Stimulated activated CD8-positive, alpha-beta memory T cell treated with anti-CD3 and anti-CD28 coated beads, Interleukin-12 subunit alpha, Interleukin-12 subunit beta, amount 100 ng/mL, for 24 hours (primary cell): ENCODE measurements around the gene HOMER1.
"Not testable (repeated sequence)": the region's sequence is repeated elsewhere in the genome, so short reads cannot be mapped to it uniquely, and the experiment has no call there.

Experiments used
- DNase-seq: peaks from one replicate; pipeline ENCODE4 v3.0.0-alpha.2; 2020; ENCODE audit errors: extremely low read depth

Gene HOMER1

DNA sequence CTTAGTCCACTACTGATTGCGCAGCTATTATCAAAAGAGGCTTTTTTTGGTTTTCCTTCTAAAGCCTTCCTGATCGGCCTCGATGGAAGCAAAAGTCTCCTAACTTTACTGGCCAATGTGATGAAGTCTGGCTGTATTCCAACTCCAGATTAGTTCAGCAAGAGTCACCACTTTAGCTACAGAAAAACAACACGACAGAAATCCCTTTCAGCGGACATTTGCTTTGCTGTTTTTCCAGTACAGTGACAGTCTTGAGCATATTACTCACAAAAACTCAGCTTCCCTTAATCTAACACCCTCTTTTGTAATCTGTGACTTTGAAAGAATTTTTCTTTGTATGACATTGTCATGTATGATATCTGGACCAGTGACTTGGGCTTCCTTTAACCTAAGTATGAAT is 95.7 kb downstream of the HOMER1 start:
- no peak for DNase-seq

DNA sequence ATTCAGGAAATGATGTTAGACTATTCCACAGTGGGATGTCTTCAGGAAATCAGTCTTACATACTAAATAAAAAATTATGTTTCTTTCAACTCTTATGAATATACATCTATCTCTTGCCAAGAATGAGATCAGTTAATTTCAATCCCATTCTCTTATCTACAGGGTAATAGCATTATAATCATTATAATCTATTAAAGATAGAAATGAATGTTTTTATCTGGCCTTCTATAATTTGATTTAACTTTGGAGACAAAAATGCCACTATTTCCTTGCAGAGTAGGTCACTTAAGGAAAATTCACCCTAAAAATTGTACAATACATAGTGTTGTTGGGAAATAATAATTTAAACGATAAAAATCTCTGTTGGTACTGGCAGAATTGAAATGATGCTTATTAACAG is 96.4 kb downstream of the HOMER1 start:
- no peak for DNase-seq

DNA sequence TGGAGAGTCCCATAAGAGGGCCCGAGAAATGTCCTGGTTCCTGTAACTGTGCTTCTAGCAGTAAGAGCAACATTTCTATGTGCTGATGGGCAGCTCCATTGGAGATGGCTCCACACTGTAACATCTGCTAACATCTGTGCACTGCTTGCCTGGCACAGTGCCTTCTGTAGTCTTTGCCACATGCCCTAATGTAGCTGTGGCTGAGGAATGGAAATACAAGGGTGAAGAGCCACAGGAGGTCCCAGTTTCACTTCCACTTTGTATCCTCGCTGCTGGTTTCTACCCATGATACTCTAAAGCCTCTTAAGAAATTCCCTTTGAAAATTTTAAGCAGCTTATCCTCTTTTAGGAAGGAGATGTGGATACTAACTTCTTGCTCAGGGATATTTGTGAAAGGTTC is 97.4 kb downstream of the HOMER1 start:
- no peak for DNase-seq

DNA sequence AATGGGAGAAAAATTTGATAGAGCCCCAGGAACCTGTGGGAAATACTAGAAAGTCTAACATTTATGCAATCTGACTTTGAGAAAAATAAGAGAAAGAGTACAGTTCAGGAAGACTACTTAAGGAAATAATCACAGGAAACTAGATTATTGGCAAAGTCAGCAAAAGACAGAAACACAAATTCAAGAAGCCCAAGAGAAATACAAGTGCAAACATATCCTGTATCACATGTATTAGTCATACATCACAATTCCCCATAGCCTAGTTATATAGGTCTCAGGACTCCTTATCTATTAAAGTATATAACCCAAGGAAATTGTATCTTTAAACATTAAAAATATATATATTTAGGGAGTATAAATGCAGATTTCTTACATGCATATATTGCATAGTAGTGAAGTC is 100.8 kb downstream of the HOMER1 start:
- DNase-seq = no peak

DNA sequence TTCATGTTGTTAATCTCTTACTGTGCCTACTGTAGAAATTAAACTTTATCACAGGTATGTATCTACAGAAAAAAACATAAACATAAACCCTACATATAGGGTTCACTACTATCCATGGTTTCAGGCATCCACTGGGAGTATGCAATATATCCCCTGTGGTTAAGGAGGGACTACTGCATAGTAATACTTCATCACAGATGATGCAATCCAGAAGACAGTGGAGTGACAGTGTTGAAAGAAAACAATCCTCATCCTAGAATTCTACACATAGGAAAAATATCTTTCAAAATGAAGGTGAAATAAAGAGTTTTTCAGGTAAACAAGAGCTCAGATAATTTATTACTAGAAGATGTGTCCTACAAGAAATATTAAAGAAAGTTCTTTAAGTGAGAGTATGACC is 105.9 kb downstream of the HOMER1 start:
- DNase-seq = no peak

DNA sequence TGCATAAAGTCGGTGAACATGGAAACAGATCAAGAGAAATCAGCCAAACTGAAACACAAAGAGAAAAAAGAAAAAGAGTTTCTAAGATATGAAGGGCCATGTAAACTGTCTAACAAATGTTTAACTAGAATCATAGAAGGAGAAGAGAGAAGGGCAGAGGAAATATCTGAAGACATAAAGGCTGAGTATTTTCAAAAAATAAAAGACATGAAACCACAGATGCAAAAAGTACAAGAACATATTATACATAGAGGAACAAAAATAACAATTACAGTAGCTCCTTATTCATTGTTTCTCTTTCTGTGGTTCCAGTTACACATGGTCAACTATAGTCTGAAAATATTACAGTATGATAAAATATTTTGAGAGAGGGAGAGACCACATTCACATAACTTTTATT is 106.3 kb downstream of the HOMER1 start:
- DNase-seq = no peak

DNA sequence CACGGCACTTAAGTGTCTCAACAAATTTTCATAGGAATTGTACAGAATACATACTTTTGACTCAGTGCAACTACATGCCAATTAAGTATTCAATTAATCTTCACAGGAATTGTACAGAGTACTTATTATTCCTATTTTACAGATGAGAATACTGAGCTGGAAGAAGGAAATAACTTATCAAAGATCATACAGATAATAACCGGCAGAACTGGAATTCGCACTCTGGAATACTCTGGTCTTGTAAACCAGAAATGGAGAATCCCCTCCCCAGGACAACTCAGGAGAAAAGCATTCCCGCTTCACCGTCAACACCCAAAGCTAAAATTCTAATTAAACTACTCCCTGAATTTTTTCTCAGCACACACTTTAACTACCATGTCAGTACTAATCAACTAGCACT is 112.7 kb downstream of the HOMER1 start:
- DNase-seq = no peak

DNA sequence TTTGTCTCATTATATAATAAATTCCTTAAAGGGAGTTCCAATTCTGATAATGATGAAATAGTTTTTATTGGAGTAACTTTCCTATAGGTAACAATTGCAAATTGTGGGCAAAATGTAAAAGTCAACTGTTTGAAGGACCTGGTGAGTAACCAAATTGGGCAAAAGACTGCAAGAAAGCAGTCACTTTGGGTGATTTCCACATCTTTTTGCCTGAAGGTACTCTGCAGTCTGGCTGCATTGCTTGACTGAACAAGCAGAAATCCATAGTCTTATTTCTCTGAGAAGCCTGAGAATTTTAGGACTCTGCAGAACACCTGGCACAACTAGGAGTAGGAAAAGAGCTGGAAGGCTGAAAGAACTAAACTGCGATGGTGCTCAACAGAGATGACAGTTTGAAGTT is 114.9 kb downstream of the HOMER1 start:
- no peak for DNase-seq

DNA sequence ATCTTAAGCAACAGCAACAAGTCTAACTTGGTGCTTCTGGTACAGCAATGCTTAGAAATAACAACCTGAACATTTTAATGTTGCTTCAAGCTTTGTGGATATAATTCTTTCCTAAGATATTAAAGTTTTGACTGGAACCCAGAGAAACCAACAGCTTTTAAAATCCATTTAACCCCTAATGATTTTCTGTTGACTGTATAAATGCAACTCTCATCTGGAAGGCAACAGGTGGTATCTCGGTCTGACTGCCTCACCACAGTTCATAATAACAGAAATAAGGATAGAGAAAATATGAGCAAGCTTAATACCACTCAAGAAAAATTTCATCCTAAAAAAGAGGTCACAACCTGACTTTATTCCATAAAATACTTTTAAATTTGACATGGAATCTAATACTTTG is 116.9 kb downstream of the HOMER1 start:
- DNase-seq = no peak

DNA sequence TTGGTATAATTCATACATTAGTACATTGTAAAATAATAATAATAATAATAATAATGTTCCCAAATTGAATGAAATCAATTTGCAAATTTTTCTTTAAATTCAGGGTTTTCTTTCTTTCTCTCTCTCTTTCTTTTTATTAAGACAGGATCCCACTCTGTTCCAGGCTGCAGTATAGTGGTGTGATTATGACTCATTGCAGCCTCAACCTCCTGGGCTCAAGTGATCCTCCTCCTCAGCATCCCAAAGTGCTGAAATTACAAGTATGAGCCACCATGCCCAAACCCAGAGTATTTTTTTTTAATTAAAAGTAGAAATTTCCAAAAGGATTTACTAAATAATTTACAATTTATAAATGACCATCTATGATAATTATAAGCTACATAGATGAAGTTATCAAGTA is 117.7 kb downstream of the HOMER1 start:
- no peak for DNase-seq

DNA sequence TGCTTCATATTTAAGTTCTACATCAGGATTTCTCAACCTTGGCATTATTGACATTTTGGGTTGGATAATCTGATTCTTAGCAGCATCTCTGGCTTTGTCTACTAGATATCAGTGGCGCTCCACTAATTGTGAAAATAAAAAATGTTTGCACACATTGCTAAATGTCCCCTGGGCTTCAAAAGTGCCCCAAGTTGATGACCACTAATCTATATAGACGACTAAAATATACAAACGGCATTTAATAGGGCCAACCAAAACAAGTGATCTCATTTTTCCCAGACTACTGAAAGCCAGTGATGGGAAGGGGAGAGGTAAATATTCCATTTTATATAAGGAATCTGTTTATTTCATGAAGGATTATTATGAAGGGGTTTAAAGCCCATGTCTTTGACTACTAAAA is 118.6 kb downstream of the HOMER1 start:
- no peak for DNase-seq

DNA sequence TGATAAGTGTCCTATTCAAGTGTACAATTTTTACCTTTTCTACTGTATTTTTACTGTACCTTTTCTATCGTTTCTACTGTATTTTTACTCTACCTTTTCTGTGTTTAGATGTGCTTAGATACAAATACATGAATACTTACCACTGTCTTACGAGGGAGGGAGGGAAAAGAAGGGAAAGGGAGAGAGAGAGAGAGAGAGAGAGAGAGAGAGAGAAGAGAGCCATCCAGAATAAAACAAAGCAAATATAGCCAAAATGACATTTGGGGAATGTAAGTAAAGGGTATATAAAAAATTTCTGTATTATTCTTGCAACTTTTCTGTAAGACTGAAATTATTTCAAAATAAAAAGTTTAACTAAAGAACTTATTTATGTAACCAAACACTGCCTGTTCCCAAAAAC is 121.2 kb downstream of the HOMER1 start:
- no peak for DNase-seq

DNA sequence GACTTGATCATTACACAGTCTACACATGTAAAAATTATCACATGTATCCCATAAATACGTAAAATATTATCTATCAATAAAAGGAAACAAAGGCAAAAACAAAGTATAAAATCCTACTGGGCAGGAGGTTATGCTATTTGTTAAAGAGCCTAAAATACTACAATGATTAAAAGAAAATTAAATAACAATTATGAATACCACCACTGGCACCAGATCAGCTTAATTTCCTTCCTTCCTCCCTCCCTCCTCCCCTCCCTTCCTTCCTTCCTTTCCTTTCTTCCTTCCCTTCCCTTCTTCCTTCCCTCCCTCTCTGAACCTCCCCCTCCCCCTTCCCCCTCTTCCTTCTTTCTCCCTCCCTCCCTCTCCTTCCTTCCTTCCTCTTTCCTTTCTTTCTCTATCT is 127.3 kb downstream of the HOMER1 start:
- no peak for DNase-seq

DNA sequence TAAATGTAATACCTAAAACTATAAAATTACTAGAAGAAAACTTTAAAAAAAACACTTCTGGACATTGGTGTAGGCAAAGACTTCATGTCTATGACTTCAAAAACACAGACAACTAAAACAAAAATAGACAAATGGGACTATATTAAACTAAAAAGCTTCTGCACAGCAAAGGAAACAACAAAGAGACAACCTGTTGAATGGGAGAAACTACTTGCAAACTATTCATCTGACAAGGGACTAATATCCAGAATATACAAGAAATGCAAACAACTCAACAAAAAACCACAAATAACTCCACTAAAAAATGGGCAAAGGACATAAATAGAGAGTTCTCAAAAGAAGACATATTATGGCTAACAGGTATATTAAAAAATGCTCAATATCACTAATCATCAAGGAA is 128.8 kb downstream of the HOMER1 start:
- DNase-seq = not testable (repeated sequence)

DNA sequence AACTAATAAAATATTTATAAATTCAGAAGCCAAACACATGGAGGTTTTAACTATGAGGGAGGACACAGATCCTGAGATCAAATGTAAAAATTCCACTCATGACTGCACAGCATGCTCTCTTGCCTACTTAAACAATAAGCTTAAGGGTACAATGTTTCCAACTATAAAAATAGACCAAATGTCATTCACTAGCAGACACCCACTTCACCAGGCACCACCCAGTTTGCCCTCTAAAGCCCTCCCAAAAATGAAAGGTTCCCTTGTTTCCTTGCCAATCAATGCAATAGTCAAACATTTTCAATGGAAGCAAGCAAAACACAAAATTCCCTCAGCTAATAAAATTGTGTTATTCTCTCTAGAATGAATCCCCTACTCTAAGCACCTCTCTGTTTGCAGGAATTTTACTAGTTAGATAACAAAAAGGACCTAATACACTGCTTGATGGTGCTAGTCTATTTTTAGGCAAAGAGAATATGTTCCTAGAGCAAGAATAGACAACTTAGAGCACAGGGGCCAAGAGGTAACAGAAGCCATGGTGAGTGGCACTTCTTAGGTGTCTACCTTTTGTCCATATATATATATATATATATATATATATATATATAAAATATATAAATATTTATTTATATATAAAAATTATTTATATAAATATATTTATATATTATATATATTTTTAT is 135.3 kb downstream of the HOMER1 start:
- no peak for DNase-seq

DNA sequence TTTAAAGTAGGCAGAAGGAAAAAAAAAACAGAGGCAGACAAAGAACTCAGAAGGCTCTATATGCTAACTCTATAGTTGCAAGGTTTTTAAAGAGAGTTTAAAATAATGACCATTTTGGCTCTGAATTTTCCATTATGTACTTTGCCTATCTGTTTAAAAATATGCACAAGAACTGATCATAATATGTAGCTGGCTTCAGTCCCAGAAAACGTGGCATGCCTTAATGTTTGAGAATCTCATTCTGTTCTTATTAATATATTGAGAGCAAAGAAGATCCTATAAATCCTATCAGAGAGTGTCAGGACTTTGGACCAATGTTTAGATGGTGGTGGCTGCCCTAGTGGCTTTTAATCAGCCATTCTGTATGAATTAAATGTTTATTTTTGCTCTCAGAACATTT is 156.5 kb downstream of the HOMER1 start:
- DNase-seq = no peak

DNA sequence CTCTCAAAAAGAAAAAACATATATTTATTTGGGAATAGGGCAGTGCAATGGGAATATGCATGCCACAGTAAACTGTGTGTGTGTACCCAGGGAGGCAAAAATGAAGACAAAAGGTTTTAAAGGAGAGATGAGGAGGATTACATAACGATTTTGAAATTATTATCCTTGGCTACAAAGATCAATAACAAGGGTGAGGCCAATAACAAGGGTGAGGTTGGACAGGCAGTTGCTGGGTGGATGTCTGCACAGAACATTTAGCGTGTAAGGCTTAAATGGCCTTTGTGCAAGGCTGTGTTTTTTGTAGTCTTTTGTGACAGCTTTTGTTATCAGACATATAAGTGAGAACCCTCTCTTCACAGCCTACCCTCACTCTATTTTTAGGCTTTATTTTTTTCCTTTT is 164.1 kb downstream of the HOMER1 start:
- no peak for DNase-seq

DNA sequence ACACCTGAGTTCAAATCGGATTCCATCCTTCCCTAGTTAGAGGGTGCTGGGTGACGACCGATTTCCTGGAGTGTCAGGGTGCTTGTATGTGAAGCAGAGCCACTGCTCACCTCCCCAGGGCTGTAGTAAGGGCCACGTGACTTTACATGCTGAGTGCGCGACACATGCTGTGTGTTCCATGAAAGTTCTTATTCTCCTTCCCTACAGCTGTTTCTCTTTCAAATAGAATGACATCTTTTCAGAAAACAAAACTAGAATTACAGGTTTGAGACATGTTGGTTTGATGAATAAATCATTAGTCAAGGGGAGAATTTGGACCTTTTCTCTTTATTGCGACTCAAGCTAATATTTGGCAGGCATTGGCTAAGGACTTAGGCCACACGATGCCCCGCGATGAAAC is 164.9 kb downstream of the HOMER1 start:
- DNase-seq = no peak

DNA sequence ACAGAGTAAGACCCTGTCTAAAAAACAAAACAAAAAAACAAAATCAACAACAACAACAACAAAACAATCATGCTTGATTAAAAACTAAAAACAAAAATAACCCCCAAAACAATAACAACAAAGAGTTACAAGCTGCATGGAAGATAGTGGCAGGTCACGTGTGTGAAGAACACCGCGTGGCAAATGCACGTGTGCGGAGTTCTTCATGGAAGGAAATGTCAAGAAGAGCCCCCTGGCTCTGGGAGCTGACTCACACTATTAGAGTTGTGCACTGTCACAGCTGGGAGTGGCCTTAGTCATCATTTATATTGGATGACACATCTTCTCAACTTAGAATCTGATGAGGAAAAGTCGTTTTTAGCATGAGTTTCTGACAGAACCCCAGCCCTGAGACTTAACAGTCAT is 167.5 kb downstream of the HOMER1 start:
- no peak for DNase-seq

DNA sequence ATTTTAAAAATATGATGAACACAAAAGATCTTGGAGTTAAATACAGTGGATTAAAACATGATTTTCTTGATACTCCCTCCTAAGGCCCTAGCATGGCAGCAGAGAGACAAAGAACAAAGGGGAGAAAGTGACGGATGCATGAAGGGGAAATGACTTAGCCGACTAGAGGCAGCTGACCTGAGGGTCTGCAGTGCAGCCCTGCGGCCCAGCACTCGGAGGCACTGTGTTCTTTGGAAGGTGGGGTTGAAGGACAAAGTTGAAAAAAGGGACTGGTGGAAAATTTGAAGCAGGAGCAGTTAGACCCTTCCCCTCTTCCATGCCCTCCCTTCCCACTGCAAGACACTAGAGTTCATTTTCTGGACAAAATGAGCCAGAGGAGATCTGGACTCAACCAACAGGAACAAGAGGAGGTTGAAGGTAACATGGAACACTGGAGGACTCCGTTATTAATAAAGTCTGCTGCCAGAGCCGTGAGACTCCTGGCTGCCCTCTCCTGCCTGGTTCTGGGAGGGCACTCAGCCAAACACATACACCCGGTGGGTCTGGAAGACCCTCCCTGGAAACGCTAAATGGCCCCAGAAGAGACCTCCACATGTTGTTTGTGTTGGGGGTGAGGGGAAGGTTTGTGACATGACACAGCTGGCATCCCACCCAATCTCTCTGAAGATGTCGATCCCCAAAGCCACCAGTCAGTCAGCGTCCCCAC is 179.9 kb downstream of the HOMER1 start:
- DNase-seq = no peak

DNA sequence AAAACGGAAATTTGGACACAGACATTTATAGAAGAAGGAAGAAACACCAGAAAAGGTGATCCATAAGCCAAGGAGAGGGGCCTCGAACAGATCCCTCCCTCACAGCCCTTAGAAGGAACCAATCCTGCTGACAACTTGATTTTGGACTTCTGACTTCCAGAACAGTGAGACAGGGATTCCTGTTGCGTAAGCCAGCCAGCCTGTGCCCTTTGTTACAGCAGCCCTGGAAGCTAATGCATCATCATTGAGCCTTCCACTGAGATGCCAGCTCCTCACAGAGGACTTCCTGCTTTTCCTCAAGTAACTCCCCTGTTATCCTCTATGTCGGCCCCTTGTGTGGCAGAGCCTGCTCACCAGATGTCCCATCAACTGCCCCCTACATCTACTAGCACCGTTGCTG is 183.9 kb downstream of the HOMER1 start:
- DNase-seq = no peak

DNA sequence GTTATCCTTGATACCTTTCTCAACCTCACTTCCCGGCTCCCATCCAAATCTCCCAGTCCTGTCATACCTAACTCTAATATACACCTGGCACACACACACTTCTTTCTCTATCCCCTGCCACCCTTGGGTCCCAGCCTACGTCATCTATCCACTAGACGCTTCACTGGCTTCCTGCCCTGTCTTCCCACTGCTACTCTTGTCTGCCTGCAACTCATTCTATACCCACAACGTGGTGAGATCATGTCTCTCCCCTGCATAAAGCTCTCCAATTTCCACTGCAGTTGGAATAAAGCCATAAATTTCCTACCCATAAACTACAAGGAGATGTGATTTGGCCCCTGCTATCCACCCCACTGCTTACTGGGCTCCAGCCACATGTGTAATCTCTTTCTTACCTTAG is 184.5 kb downstream of the HOMER1 start:
- no peak for DNase-seq
